Adipocyte (in vitro differentiated cells): ENCODE data around the gene ATP10B.
"Not testable (repeated sequence)": the region's sequence is repeated elsewhere in the genome, so short reads cannot be mapped to it uniquely, and the experiment has no call there.

Experiments
- DNase-seq: peaks from one replicate; pipeline ENCODE4 v3.0.0-alpha.2; 2015; ENCODE audit warnings: low read depth
- H3K27me3 ChIP-seq: replicated peaks from 2 replicates; pipeline ENCODE4 v1.7.0; 2013; ENCODE audit warnings: mild to moderate bottlenecking, low read length, moderate library complexity; ENCODE audit not compliant: control insufficient read depth, insufficient read depth
- H3K36me3 ChIP-seq: 2 replicates; pipeline ENCODE4 v1.7.0; 2013; ENCODE audit warnings: low read length, mild to moderate bottlenecking, moderate library complexity; ENCODE audit not compliant: control insufficient read depth, insufficient read depth, severe bottlenecking
- H3K4me1 ChIP-seq: 2 replicates; pipeline ENCODE4 v1.7.0; 2013; ENCODE audit warnings: mild to moderate bottlenecking, low read length, moderate library complexity; ENCODE audit not compliant: control insufficient read depth, insufficient read depth
- H3K4me3 ChIP-seq: 2 replicates; pipeline ENCODE4 v1.7.0; 2013; ENCODE audit warnings: mild to moderate bottlenecking, low read length, moderate library complexity
- H3K9ac ChIP-seq: 2 replicates; pipeline ENCODE4 v1.7.0; 2013; ENCODE audit warnings: mild to moderate bottlenecking, low read length, moderate library complexity
- H3K9me3 ChIP-seq: 2 replicates; pipeline ENCODE4 v1.7.0; 2013; ENCODE audit warnings: mild to moderate bottlenecking, low read length, moderate library complexity; ENCODE audit not compliant: control insufficient read depth

Gene ATP10B

GRCh38 chr5:160749026-160749425 lies 103.0 kb downstream of the ATP10B start:
- Histone ChIP-seq H3K4me1 (no peaks in the 10 kb centered on the region), H3K36me3 (no peaks in the 10 kb centered on the region), H3K27me3 (no peaks in the 10 kb centered on the region), H3K9me3 (no peaks in the 10 kb centered on the region), H3K4me3 (no peak overlapping the region), H3K9ac (no peak overlapping the region)
- no peak for DNase-seq

- H3K36me3 ChIP-seq = no peaks in the 10 kb centered on the region
- H3K4me1 ChIP-seq = no peaks in the 10 kb centered on the region
- no peaks in the 10 kb centered on the region for H3K9me3 ChIP-seq
- H3K9ac ChIP-seq = no peak overlapping the region
- no peaks in the 10 kb centered on the region for H3K27me3 ChIP-seq
- DNase-seq = no peak
- no peak overlapping the region for H3K4me3 ChIP-seq
Observed at GRCh38 chr5:160747987-160748386, 104.0 kb downstream of the ATP10B start.

DNA sequence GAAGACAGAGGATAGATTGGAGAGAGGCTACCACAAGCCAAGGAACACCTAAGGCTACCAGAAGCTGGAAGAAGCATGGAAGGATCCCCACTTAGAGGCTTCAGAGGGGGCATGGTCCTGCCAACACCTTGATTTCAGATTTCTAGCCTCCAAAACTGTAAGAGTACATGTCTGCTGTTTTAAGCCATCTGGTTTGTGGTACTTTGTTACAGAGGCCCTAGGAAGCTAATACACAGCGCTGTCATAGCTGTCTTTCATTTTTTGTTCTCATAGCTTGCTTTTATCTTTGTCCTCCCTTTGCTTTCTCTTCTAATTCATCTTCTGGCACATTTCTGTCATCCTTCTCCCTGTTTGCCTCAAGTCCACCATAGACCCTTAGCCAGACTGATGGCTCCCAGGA lies 104.5 kb downstream of the ATP10B start:
- H3K27me3 ChIP-seq = no peaks in the 10 kb centered on the region
- no peaks in the 10 kb centered on the region for H3K4me1 ChIP-seq
- no peak overlapping the region for H3K9ac ChIP-seq
- H3K36me3 ChIP-seq = no peaks in the 10 kb centered on the region
- H3K4me3 ChIP-seq = no peak overlapping the region
- no peak for DNase-seq
- no peaks in the 10 kb centered on the region for H3K9me3 ChIP-seq

- H3K9ac ChIP-seq = no peak overlapping the region
- no peaks in the 10 kb centered on the region for H3K4me1 ChIP-seq
- no peak for DNase-seq
- no peaks in the 10 kb centered on the region for H3K36me3 ChIP-seq
- H3K27me3 ChIP-seq = no peaks in the 10 kb centered on the region
- no peak overlapping the region for H3K4me3 ChIP-seq
- H3K9me3 ChIP-seq = no peaks in the 10 kb centered on the region
Observed at GRCh38 chr5:160744268-160745101, 107.5 kb downstream of the ATP10B start.

DNA sequence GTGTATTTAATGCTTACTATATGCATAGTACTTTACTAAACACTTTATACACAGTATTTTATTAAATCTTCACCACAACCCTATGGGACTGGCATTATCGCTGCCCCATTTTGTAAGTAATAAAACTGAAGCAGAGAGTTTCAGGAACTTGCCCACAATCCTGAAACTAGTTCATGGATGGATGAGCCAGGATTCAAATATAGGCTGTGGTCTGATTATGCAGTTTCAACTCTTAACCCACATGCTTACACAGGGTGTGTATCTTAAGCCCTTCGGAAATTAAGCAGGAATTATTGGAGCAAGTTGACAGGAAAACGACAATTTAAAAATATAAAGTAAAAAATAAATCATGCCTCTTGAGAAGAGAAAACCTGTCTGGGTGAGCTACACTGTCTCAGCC lies 109.0 kb downstream of the ATP10B start:
- H3K9me3 ChIP-seq = no peaks in the 10 kb centered on the region
- H3K4me3 ChIP-seq = no peak overlapping the region
- H3K9ac ChIP-seq = no peak overlapping the region
- DNase-seq = no peak
- no peaks in the 10 kb centered on the region for H3K36me3 ChIP-seq
- H3K27me3 ChIP-seq = no peaks in the 10 kb centered on the region
- no peaks in the 10 kb centered on the region for H3K4me1 ChIP-seq

GRCh38 chr5:160742446-160742845 lies 109.6 kb downstream of the ATP10B start:
- H3K9ac ChIP-seq = no peak overlapping the region
- DNase-seq = no peak
- H3K36me3 ChIP-seq = no peaks in the 10 kb centered on the region
- no peaks in the 10 kb centered on the region for H3K9me3 ChIP-seq
- H3K4me3 ChIP-seq = no peak overlapping the region
- H3K27me3 ChIP-seq = no peaks in the 10 kb centered on the region
- H3K4me1 ChIP-seq = no peaks in the 10 kb centered on the region

DNA sequence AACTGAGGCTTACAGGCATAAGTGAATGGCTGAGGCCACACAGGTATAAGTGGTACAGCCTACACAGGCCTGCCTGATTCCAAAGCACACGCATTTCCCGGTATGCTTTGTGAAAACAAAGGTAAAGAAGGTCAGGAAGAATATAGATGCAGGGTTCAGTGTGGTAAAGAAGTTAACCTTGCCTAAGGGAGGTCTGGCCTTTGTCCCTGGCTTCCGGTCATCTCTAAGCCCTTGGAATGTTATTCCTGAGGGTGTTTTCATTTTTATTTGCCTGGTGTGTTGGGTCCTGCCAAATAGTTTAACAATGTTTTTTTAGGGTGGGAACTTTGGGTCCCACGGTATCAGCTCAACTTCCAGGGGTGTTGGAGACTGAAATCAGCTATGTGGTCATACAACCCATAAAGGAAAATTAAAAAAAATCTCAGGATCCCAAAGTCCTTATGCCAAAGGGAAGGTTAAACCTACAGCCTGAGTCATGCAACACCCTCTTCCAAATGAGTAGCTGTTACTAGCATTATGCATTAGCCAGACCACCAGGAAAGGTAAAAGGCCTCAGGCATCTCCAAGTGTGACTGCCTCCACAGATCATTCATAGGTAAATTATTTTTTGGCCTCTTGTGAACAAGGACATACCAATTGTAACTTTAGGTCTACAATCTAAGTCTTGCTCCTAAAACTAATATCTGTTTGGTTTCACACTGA lies 124.6 kb downstream of the ATP10B start:
- H3K36me3 ChIP-seq = no peaks in the 10 kb centered on the region

DNA sequence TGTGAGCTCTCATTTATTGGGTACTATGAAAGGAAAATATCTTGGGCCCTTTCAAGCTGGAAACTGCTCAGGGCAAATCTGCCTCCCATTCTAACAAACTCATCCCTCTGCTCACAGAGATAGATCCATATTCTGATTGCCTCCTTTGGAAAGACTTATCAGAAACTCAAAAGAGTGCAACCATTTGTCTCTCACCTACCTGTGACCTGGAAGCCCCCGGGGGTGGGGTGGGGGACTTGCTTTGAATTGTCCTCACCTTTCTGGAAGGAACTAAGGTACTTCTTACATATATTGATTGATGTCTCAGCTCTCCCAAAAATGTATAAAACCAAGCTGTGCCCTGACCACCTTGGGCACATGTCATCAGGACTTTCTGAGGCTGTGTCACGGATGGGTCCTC lies 125.3 kb downstream of the ATP10B start:
- H3K27me3 ChIP-seq = no peaks in the 10 kb centered on the region
- DNase-seq = no peak
- no peaks in the 10 kb centered on the region for H3K4me1 ChIP-seq
- H3K4me3 ChIP-seq = no peak overlapping the region
- H3K9me3 ChIP-seq = no peaks in the 10 kb centered on the region
- no peak overlapping the region for H3K9ac ChIP-seq
- H3K36me3 ChIP-seq = no peaks in the 10 kb centered on the region

More for the DNA sequence above, 124.6 kb downstream of the ATP10B start:
- Histone ChIP-seq H3K9me3 (no peaks in the 10 kb centered on the region), H3K4me3 (no peak overlapping the region), H3K9ac (no peak overlapping the region), H3K4me1 (no peaks in the 10 kb centered on the region), H3K27me3 (no peaks in the 10 kb centered on the region)
- DNase-seq = no peak

- Histone ChIP-seq H3K9ac (no peak overlapping the region), H3K36me3 (no peaks in the 10 kb centered on the region), H3K4me1 (no peaks in the 10 kb centered on the region), H3K4me3 (no peak overlapping the region), H3K9me3 (no peaks in the 10 kb centered on the region), H3K27me3 (no peaks in the 10 kb centered on the region)
- DNase-seq = no peak
Observed at GRCh38 chr5:160720822-160721221, 131.2 kb downstream of the ATP10B start.

DNA sequence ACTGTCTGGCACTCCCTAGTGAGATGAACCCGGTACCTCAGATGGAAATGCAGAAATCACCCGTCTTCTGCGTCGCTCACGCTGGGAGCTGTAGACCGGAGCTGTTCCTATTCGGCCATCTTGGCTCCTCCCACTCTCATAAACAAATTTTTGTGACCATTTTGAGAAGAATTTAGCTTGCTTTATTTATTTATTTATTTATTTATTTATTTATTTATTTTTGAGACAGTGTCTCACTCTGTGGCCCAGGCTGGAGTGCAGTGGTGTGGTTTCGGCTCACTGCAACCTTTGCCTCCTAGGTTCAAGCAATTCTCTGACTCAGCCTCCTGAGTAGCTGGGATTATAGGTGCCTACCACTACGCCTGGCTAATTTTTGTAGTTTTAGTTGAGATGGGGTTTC lies 136.5 kb downstream of the ATP10B start:
- not testable (repeated sequence) for DNase-seq, H3K9ac ChIP-seq, H3K4me3 ChIP-seq, H3K36me3 ChIP-seq, H3K4me1 ChIP-seq, H3K27me3 ChIP-seq, H3K9me3 ChIP-seq

- Histone ChIP-seq H3K9me3 (peaks cover 10% of the 10 kb centered on the region), H3K27me3 (no peaks in the 10 kb centered on the region), H3K4me3 (no peak overlapping the region), H3K4me1 (no peaks in the 10 kb centered on the region), H3K36me3 (no peaks in the 10 kb centered on the region), H3K9ac (no peak overlapping the region)
- no peak for DNase-seq
Observed at GRCh38 chr5:160703547-160704189, 148.3 kb downstream of the ATP10B start.
